AG20443 (cell line): Measurements from ENCODE around the gene OPCML.

Experiments used
- DNase-seq: peaks from one replicate; pipeline ENCODE4 v3.0.0; 2012; ENCODE audit warnings: low spot score, mixed read lengths

The OPCML gene

DNA sequence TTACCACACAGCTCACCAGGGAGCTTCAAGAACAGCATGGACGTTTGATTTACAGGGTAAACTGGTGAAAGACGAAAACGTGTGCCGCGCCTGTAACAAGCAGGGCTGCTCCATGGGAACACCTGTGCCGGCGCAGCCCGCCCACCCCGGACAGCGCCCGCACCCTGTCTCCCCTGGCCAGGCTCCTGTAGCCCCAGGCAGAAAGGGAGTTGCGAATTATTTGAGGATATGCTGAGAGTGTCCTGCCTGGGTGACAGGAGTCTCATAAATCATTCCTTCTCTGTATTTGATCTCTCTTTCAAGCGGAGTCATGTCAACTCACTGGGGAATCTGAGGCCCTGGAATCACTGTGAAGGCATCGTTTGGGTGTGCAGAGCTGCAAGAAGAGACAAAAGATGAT, 804.3 kb downstream of the OPCML start:
- DNase-seq, result no peak

DNA sequence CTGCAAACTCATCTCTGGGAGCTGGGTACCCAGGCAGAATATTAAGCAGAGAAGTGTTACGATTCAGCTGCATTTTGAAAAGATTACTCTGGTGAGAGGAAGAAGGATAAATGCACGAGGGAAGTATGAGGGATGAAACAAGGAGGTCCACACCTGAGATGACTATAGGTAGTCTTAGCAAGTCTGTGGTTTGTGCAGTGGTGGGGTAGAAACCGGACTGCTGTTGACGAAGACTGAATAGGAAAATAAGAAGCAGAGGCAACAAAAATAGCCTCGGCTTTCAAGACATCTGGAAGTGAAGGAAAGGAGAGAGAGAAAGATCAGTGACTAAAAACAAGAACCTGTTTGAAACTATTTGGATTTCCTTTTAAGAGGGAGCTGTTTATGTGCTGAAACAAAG, 810.8 kb downstream of the OPCML start:
- no peak for DNase-seq

DNA sequence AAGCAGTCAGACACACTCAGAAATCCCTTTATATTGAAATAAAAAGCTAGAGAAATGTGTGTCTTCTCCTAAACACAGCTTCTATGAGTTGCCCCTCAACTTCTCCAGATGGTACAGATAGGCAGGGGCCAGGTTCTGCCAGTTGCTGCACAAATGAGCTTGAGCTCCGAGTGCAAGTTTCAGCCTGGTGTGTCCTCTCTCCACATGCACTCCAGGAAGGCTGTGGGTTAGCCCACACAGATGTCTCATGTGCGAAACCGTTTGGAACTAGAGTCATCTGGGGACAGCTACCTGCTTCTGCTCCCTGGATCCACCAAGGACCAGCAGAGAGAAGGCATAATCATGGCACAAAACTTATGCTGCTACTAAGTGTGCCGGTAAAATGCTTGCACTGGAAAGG, 812.6 kb downstream of the OPCML start:
- no peak for DNase-seq

DNA sequence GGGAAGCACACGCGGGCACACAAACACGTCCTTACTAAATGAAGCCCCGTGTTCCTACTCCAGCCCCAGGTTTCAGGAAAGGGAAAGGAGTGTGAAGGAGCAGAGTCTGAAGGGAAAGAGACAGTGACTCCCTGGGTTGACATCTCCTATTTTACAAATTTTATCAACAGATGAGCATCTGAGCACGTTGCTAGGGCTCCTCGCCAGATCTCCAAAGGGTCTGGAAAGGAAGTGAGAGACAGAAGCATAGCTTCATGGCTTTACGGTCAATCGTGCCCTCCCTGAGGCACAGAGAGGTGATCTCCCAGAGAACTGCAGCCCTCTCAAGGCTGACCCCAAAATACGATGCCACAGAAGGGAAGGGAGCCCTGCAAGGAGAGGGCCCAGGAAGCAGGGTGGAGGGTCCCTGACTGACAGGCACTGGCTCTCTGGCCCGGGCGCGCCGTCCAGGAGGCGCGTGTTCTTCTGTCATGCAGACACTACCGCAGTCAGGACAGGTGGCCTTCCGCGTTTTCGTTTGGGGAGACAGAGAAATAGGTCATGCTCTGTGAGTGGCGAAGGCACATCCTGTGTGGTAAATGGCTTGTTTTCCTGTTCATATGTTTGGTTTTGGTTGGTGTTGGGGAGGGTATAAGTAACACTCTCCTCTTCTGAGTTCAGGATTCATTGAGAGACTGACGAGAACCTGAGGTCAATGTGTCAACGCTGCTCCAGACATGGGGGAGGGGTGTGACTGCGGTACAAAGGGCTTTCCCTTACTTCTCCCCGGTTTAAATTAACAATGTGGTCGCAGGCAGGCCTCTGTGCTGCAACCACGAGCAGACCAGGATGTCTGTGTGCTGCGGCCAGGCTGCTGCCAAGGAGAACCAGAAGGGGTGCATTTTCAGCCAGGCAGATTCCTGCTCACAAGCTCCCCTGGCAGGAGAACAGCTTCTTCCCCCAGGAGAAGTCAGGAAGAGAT, 813.3 kb downstream of the OPCML start:
- DNase-seq, result peak; percentile 44

DNA sequence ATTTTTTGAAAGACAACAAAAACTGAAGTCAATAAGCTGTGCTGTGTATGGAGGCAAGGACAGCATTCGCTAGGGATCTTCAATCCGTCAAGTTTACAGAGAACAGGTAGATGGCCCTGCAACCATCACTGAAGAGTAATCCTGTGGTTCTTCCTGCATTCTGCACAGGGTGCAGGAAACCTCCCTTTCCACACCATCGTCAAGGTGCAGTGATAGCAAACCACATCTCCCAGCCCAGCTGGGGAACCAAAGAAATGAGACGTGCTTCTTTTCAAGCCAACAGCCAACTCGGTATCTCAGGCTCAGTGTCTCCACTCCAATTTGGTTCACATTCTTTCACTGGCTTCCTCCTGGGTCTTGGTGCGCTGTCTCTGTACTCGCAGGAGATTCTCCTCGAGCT, 814.5 kb downstream of the OPCML start:
- no peak for DNase-seq

DNA sequence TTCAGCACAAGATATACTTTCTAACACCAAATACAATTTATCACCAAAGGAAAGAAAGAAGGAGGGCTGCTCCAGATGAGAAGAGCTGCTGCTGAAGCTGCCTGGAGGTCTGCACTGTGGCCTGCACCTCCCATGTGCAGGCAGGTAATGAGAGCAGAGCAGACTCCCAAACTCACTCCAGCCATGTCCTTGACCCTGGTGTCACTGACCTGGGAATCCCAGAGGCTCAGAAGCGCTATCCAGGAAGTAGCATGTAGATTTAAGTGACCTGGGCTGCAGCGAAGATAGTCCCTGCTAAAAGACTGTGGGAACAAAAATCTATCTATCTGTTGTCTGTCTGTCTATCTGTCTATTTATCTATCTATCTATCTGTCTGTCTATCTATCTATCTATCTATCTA, 816.3 kb downstream of the OPCML start:
- no peak for DNase-seq

DNA sequence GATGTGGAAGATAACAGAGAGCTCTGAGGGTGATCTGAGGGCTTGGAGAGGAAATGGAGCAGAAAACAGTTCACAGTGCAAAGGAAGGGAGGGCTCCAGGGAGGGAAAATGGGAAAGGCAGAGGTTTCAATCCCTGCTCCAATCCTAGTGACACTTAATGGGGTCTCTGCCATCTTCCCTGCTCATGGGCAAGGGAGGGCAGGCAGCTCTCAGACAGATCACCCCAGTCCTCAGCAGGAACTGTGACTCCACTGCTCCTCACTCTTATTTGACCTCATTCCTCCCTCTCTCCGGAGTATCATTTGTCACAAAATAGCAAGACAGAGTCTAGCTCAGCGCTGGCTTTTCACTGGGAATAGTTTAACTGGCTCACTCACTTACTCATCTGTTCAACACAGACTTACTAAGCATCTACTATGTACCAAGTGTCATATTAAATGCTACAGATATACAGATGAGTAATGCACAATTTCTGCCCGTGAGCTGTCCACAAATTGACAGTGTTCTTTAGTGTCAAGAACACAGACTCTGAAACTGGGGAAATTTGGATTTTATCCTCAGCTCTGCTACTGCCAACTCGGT, 817.4 kb downstream of the OPCML start:
- peak; percentile 26 for DNase-seq

DNA sequence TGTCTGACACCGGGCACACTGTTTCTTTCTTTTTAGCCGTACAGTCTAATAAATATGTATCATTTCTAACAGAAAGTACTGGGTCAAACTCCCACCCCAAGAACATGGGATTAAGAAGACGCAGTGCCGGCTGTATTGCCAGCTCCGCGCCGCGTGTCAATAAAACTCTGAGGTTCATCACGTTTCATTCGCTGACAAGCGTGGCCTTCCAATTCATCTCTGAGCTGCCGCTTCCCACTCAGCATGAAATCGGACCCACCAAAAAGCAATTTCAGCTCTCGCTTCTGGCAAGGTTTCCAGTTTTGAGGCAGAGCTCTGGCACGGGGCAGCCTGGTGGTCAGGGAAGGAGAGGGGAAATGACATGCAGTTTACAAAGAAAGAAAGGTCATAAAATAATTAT, 819.8 kb downstream of the OPCML start:
- DNase-seq, result no peak

DNA sequence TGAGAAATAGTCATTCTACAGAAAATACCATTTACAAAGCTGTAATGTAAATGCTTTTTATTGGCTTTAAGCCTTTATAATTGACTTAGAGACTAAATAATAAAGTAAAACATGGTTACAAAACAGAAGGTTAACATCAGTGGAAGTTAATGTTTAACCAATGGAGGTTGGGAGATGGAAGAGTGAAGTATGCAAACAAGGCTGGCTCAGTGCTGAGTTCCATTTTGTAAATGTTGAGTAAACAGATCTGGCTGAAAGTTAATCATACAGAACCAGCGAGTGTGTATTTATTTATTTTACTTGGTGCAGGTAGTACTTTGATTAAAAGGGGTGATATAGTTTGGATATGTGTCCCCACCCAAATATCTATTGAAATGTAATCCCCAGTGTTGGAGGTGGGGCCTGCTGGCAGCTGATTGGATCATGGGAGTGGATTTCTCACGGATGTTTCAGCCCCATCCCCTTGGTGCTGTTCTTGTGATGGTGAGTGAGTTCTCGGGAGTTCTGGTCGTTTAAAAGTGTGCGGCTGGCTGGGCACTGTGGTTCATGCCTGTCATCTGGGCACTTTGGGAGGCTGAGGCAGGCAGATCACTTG, 827.4 kb downstream of the OPCML start:
- DNase-seq, result no peak

DNA sequence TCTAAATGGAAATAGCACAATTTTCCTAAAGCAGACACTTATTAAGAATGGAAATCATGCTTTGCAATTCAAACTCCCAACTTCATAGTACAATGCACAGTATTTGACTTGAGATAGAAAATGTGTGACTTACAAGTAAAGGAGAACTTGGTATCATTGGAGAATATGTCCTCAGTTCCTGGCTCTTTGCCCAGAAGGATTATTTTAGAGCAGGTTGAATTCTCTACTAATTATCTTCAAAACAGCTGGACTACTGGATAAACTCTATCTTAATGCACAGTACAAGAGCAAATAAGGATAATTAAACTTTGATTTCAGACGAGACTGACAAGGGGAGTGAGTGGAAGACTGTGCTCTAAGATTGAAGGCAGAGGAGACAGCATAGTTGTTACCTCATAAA, 839.4 kb downstream of the OPCML start:
- DNase-seq, result no peak

DNA sequence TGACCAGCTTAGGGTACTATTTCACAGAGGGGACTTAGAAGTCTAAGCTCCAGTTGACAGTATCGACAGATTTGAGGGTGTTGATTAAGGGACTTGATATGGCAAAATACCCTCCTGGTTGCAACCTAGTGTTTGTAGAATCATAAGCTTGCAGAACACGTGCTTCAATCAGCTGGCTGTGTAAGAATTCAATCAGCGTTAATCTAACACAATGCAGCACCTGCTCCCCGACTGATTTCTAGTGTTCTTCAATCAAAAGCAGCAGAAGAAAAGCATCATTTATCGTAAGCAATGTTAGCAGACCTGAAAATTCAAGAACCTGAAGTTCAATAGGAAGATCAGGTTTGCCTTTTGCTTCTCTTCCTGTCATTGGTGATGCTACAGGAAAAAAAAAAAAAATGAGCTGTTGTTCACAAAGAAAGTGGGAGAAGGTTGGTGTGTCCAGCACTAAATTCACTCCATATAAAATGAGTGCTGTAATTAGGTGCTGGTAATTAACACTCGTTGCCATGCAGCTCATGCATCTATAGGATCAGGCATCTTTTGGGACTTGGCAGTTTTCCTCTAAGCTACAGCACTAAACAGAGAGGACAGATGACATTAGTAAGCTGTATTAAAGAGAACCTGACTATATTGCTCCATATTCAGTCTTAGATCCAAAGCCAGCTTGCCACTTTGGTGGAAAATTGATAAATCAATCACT, 840.3 kb downstream of the OPCML start:
- no peak for DNase-seq

DNA sequence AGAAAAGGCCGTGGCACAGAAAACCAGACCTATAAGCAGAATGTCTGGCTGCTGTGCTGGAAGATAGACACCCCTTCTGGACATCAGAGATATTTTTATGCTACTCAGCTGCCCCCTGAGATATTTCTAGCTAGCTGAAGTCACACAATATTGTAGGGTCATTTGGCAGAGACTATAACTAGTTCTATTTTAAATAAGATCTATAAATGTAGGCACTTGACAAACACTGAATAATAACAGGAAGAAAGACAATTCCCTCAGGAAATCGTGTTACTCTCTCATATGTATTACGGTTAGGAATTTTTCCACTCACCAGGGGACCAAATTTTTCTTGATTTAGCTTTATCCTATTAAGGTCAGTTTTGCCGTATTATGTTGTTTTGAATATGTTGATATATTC, 845.4 kb downstream of the OPCML start:
- no peak for DNase-seq

DNA sequence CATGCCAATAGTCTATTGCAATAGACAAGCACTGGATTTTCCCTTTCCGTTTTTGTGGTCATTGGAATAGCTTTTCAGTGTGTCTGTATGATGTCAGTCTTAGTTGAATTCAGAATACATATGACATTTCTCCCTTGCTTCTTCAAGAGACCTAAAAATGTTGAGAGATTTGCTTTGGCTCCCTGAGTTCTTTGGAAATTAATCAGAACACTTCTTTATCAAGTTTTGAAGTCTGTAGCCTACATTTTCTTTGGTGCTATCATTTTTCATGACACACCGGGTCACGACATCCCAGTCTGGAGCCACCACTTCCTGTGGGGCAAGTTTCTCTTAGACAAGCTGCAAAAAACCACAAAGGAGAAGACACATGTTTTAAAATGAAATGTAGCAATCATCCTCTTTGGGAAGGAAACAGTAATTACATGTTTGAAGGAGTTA, 847.1 kb downstream of the OPCML start:
- DNase-seq, result peak; percentile 60

DNA sequence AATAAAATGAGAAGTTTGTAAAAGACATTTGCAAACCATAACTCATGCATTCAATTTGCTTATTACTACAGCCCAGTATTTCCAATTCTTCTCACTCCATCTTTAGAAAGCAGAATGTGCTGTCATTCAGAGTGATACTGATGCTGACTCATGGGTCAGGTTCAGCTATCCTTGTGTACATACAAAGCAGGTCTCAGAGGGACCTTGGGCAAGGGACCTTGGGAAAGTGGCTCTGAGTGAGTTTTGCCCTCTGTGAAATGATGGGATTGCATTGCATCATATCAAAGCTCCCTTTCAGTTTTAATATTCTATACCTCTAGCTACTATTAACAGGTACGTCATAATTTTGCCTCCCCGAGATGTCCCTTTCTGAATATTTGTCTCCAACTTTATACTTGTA, 848.7 kb downstream of the OPCML start:
- DNase-seq, result no peak

DNA sequence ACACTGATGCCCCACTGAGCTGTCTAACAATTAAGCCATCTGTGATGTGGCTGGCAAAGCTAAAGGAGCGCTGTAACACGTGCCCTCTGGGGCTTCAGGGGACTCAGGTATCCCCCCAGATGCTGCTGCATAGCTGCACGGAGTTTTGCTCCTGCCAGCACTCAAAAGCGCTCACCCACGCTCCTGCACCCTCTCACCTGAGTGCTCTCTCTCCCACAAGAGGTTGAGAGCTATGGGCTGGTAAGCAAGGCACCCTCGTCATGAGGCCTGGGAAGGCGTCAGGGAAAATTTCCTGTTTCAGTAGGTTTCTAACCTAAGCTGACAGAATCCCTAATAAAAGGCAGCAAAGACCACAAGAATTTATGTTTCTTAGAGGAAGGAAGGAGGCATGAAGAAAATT, 850.3 kb downstream of the OPCML start:
- no peak for DNase-seq

DNA sequence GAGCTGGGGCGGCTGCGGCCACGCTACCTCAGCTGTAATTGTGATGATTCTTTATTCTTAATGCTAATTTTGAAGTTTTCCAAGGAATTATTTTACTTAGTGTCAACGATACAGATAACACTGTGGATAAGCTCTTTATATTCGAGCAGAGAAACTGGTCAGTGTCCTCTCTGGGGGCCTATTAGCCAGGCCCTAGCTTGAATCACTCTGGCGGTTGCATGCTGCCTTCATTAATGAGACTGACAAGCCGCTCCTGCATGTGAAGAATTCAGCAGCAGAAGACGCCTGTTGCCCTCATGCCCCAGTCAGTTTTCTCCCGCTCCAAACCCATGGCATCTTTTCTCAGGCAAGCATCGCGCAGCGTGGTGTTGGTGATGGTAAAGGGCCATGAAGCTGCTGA, 851.7 kb downstream of the OPCML start:
- no peak for DNase-seq

DNA sequence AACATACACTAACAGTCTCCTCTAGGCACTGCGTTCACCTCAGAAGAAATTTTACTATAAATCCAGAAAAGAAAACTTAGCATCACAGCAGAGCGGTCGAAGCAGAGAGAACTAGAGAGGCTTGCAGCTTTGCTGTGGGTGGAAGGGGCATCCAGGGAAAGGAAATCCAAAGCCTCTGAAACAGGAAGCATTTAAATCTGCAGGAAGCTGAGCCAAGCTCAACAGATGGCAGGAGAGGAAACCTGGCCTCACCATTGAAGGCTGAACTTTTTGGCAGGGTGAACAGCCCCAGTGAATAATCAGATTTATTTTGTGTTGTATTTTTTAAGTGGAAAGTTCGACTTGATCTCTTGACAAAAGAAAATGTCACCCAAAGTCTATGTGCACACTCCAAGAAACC, 858.1 kb downstream of the OPCML start:
- DNase-seq, result no peak

DNA sequence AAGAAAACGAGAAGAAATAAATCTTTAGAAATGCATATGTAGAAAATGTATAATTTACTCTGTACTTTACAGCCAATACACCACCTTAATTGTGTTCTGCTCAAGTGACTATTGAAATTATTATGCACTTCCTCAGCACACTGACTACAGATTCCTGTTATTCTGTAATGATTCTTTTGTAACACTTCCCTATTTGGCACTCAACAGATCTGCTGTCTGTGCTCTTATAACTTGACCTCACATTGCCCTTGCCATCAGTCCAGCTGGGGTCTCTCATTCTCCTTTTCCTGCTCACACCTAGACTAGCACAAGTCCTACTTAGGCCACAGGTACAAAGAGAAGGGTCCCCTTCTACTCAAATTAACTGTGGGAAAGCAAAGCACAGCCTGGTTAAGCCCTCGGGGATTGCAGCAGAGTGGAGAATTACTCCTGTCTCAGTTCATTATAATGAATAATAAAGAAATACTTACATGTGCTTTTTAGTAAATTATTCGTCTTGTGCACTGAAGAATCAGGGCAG, 860.4 kb downstream of the OPCML start:
- no peak for DNase-seq

DNA sequence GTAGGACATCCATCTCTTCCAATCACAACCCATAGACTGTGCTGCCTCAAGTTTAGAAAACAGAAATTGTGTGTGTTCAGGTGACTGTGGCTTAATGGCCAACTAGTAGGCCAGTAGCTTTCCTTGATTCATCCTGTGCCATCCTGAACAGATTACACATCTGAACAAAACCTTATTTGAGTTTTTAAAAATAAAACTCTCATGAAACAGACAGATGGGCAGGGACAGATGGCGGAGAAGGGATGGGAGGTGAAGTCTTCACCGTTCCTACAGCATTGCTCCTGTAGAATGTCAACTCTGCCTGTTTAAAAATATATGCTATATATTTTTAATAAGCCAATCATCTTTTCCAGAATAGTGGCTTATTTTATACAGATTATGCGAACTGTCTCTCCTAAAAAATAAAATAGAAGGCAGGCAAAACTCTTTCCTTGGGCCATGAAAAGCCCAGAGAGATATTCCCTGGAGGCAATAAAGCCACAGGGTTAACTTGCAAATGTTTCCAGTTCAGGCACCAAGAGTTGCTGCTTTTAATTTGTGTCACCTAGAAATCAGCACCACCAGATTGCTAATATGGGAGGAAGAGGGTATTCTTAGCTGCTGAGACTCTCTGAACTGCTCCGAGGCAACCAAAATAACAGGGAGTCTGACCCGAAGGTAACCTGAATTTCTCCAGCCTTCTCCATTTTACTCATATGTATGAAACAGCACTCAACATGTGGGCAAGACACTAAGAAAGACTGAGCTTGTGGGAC, 861.2 kb downstream of the OPCML start:
- no peak for DNase-seq

DNA sequence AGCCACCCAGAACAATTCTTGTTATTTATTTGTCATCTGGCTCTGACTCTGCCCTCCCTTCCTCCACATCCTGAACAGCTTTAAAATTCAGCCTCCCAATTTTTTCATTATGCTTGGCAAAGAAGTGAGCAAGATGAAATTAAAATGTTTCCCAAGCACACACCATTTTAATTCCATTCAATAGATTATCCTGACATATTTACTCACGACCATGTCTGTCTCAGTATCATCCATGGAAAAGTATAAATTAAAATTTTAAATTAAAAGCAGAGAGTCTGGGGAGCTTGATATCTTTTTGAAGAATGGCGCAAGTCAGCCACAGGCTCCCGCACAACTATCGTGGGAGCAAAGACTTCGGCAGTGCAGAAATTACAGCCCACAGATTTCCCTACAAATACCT, 862.4 kb downstream of the OPCML start:
- DNase-seq, result no peak

DNA sequence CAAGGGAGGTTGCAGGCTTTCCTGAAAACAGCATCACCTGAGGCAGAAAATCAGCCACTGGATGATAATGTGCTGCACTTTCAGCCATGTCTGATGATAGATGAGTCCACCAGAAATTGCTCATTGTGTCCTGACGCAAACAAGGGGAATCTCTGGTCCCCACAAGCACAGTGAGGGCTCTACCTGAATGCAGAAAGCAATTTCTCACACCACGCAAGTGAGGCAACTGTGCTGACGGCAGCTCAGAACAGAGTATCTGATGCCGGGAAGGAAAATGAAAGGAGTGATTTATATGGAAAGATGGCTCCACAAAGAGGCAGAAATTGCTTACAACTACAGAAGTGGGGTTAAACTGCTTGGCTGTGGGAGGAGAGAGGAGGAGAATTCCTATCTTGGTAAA, 867.1 kb downstream of the OPCML start:
- DNase-seq, result no peak

DNA sequence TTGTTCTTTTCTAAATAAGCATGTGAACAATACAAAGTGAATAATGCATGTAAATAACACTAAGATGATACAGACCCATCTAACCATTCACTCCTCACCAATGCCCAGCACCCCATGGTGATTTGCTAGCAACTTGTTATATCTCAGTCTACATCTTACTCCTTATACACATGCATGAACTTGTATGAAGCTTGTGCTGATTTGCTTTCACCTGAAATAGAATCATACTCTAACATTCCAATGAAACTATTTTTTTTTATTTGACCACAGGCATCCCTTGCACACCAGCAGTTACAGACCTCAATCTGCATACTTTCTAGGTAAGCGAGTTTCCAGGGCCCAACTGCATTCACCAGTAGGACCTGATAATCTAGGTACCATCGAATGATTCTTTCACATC, 873.6 kb downstream of the OPCML start:
- DNase-seq, result no peak
